OCI-LY7 (cell line): ENCODE measurements around the gene CLEC16A. TPM values are rescaled to one million over a fixed set of nuclear protein-coding genes. Genes with fewer than 3 reads are reported as not detected.

Experiments used
- BruUV-seq: library from RNA; stranded (reverse); fragments of 400-500 nt; replicated peaks from 2 replicates; lab custom pipeline; 2021; lab: Mats Ljungman, UMichigan
- CTCF ChIA-PET: fragments of 300-600 bp; sonication (Branson Sonifier 250); formaldehyde crosslinking; loops from one replicate; lab custom pipeline; 2022; ENCODE audit warnings: antibody characterized with exemption; ENCODE audit not compliant: unreplicated experiment; lab: Charles Lee
- POLR2A ChIA-PET: fragments of 300-600 bp; sonication (Branson Sonifier 250); formaldehyde crosslinking; loops from one replicate; lab custom pipeline; 2022; ENCODE audit warnings: antibody characterized with exemption; lab: Charles Lee
- DNase-seq: peaks from one replicate; pipeline ENCODE4 v3.0.0-alpha.2; 2015; ENCODE audit warnings: low spot score
- H2AFZ ChIP-seq: fragments of 200-600 bp; sonication (generic), shearing (Covaris generic); 2 replicates; pipeline ENCODE4 v1.6.1; 2014; ENCODE audit warnings: mild to moderate bottlenecking, antibody characterized with exemption, low read length, moderate library complexity
- H3K27ac ChIP-seq: fragments of 200-600 bp; sonication (generic); 2 replicates; pipeline ENCODE4 v1.5.1; 2014; ENCODE audit warnings: mixed run types, low read depth, mild to moderate bottlenecking, moderate library complexity, low read length, inconsistent platforms; ENCODE audit not compliant: poor library complexity, severe bottlenecking
- H3K36me3 ChIP-seq: fragments of 200-600 bp; sonication (generic); 2 replicates; pipeline ENCODE4 v1.6.1; 2014; ENCODE audit warnings: mild to moderate bottlenecking, antibody characterized with exemption, low read length, moderate library complexity, mixed read lengths; ENCODE audit not compliant: insufficient read depth
- H3K4me1 ChIP-seq: fragments of 200-600 bp; sonication (generic); 2 replicates; pipeline ENCODE4 v1.5.1; 2014; ENCODE audit warnings: mild to moderate bottlenecking, low read length; ENCODE audit not compliant: insufficient read depth, poor library complexity, severe bottlenecking
- H3K4me2 ChIP-seq: fragments of 200-600 bp; sonication (generic); 2 replicates; pipeline ENCODE4 v1.6.1; 2014; ENCODE audit warnings: mild to moderate bottlenecking, low read length
- H3K4me3 ChIP-seq: fragments of 200-600 bp; sonication (generic); 2 replicates; pipeline ENCODE4 v1.5.1; 2014; ENCODE audit warnings: mild to moderate bottlenecking, low read depth, low read length; ENCODE audit not compliant: poor library complexity, severe bottlenecking
- H3K79me2 ChIP-seq: fragments of 200-600 bp; sonication (generic); 2 replicates; pipeline ENCODE4 v1.6.1; 2016; ENCODE audit warnings: low read depth, mild to moderate bottlenecking, low read length, moderate library complexity, mixed read lengths; ENCODE audit not compliant: insufficient read depth
- H3K9me2 ChIP-seq: fragments of 200-600 bp; sonication (generic); 2 replicates; pipeline ENCODE4 v1.6.1; 2016; ENCODE audit warnings: mild to moderate bottlenecking, low read length, mixed read lengths; ENCODE audit not compliant: insufficient read depth
- H3K9me3 ChIP-seq: fragments of 200-600 bp; sonication (generic); 2 replicates; pipeline ENCODE4 v1.6.1; 2014; ENCODE audit warnings: mild to moderate bottlenecking, mixed run types, low read length, mixed read lengths
- H4K20me1 ChIP-seq: fragments of 200-600 bp; sonication (generic); 2 replicates; pipeline ENCODE4 v1.6.1; 2014; ENCODE audit warnings: mild to moderate bottlenecking, antibody characterized with exemption, low read length, moderate library complexity, mixed read lengths; ENCODE audit not compliant: insufficient read depth
- EZH2phosphoT487 ChIP-seq: fragments of 200-600 bp; sonication (generic); IDR thresholded peaks from 2 replicates; pipeline ENCODE4 v1.6.1; 2018; ENCODE audit warnings: low read depth, borderline replicate concordance, mild to moderate bottlenecking, mixed run types, antibody characterized with exemption, low read length, moderate library complexity, mixed read lengths
- intact Hi-C: fragments of 100-400 bp; cut with micrococcal nuclease; formaldehyde crosslinking; loops from one replicate; pipeline ENCODE4 v1.10.0; 2022; ENCODE audit not compliant: unreplicated experiment
- total RNA-seq, 2 experiments: library from RNA; depleted of rRNA in 1 of 2; stranded (reverse); fragments of >200 nt in 1 of 2; shearing (Covaris generic) in 1 of 2; gene quantifications; 2 replicates each; pipeline ENCODE4 v1.2.3, GENCODE V29; 2014 to 2022
- TF ChIP-seq, protein P1 (sequence below): fragments of 200-600 bp; sonication (generic); conservative IDR thresholded peaks from 2 replicates; pipeline ENCODE4 v1.5.1; 2014; ENCODE audit warnings: mild to moderate bottlenecking, antibody characterized with exemption, low read length, moderate library complexity, mixed read lengths

CLEC16A gene
- total RNA-seq, 2 experiments from 2014 or later: 26.2 to 50.9 TPM

DNA sequence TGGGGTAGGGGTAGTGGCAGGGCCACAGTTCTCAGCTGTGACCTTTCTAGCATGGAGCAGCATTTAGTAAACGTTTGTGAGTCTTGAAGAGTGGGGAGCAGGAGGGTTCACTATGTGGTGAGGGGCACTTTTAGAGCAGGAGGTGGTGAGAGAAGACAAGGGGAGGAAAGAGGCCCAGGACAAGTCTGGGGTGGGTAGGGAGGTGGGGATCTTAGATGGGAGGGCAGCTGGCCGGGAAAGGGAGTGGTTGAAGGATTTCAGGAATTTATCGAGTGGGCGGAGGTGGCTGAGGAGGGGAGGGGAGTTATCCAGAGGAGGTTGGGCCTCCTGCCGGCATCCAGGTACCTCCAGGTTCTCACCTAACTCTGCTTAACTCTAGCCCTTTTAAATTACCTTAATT, 1.9 kb downstream of the CLEC16A start:
- Histone ChIP-seq H3K9me2 (no peaks in the 10 kb centered on the region), H3K36me3 (peaks cover 6% of the 10 kb centered on the region; the same call in 1 of the 2 replicates), H2AFZ (no peak overlapping the region), H3K4me3 (peak overlapping the region; percentile 85), H3K79me2 (peaks cover 60% of the 10 kb centered on the region), H4K20me1 (peaks cover 15% of the 10 kb centered on the region; the same call in 1 of the 2 replicates), H3K4me2 (peak overlapping the region; percentile 88), H3K27ac (no peak overlapping the region), H3K9me3 (no peaks in the 10 kb centered on the region), H3K4me1 (peaks cover 72% of the 10 kb centered on the region)
- ChIA-PET CTCF (no interaction called here), POLR2A (no interaction called here)
- BruUV-seq: no TSS peak
- intact Hi-C loops: loop anchor here (10.0 kb wide), 2 partner anchors 562 to 1852 kb away; partner anchors contain the start of genes ATF7IP2 and HAPSTR1
- DNase-seq: no peak
- TF ChIP-seq, protein P1, sequence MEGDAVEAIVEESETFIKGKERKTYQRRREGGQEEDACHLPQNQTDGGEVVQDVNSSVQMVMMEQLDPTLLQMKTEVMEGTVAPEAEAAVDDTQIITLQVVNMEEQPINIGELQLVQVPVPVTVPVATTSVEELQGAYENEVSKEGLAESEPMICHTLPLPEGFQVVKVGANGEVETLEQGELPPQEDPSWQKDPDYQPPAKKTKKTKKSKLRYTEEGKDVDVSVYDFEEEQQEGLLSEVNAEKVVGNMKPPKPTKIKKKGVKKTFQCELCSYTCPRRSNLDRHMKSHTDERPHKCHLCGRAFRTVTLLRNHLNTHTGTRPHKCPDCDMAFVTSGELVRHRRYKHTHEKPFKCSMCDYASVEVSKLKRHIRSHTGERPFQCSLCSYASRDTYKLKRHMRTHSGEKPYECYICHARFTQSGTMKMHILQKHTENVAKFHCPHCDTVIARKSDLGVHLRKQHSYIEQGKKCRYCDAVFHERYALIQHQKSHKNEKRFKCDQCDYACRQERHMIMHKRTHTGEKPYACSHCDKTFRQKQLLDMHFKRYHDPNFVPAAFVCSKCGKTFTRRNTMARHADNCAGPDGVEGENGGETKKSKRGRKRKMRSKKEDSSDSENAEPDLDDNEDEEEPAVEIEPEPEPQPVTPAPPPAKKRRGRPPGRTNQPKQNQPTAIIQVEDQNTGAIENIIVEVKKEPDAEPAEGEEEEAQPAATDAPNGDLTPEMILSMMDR: no peak
- TF ChIP-seq EZH2phosphoT487: no peak

GRCh38 chr16:10947211-10947787, 2.9 kb downstream of the CLEC16A start:
- no peak for DNase-seq
- H3K9me2 ChIP-seq: no peaks in the 10 kb centered on the region
- intact Hi-C loops: loop anchor here (10.0 kb wide), 2 partner anchors 562 to 1852 kb away; partner anchors contain the start of genes ATF7IP2 and HAPSTR1
- no peaks in the 10 kb centered on the region for H3K9me3 ChIP-seq
- H3K4me1 ChIP-seq: peaks cover 72% of the 10 kb centered on the region
- H2AFZ ChIP-seq: no peak overlapping the region
- BruUV-seq: no TSS peak
- H3K79me2 ChIP-seq: peaks cover 67% of the 10 kb centered on the region
- TF ChIP-seq, protein P1: 0 out of 2 replicates have a peak, but pooled peaks have one; percentile 29
- TF ChIP-seq EZH2phosphoT487: no peak
- peaks cover 10% of the 10 kb centered on the region; the same call in 1 of the 2 replicates for H3K36me3 ChIP-seq
- ChIA-PET CTCF (no interaction called here), POLR2A (no interaction called here)
- peaks cover 13% of the 10 kb centered on the region; the same call in 1 of the 2 replicates for H4K20me1 ChIP-seq
- no peak overlapping the region for H3K4me3 ChIP-seq
- H3K4me2 ChIP-seq: peak overlapping the region; percentile 88
- H3K27ac ChIP-seq: no peak overlapping the region
